RWPE1 (cell line): ENCODE data around the gene PCYOX1L.

ENCODE experiments used
- CTCF ChIA-PET: fragments of 350-600 bp; sonication (Branson Sonifier 250); formaldehyde crosslinking; extraction: SDS; loops from one replicate; lab custom pipeline; 2021; lab: Yijun Ruan, JAX
- POLR2A ChIA-PET: fragments of 400-600 bp; formaldehyde crosslinking; extraction: SDS; loops from one replicate; lab custom pipeline; 2020; ENCODE audit warnings: antibody characterized with exemption; ENCODE audit not compliant: low non-redundant PET; lab: Yijun Ruan, JAX
- DNase-seq: peaks from one replicate; pipeline ENCODE4 v3.0.0; 2012; ENCODE audit warnings: low spot score
- H3K27ac ChIP-seq: fragments of 450-650 bp; 2 replicates; pipeline ENCODE4 v1.5.1; 2017
- TF ChIP-seq, protein P1 (sequence below): fragments of 450-650 bp; conservative IDR thresholded peaks from 2 replicates; pipeline ENCODE4 v1.5.1; 2017; ENCODE audit warnings: low read depth, mild to moderate bottlenecking

PCYOX1L gene

DNA sequence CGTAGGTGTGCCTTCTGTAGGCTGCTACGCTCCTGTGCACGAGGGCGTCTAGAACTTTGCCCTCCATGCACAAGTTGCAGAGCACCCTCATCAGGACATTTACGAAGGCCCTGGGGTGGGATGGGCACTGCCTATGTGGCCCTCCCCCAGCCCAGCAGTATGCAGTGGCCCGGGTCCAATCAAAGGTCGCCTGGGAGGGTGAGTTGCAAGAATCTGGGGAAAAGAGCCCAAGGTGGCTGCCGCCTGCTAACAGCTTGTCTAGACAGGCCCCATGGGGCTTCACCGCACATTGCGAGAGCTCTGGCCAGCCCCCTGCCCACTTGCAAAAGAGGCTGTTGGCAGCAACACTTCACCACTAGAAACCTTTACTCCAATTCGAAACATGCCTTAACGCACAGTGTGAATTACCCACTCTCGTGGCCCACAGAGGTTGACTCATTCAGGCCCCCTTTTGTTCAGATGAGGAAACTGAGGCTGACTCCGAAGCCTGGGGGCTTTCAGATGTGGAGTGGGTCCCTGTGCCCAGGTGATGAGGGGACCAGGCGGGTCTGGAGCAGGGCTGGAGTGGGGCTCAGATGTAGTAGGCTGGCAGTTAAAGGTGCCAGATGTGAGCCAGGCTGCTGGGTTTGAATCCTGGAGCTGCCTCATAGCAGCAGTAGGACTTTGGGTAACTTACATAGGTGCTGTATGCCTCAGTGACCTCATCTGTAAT, 53.0 kb downstream of the PCYOX1L start:
- POLR2A ChIA-PET = no interaction called here
- TF ChIP-seq, protein P1, sequence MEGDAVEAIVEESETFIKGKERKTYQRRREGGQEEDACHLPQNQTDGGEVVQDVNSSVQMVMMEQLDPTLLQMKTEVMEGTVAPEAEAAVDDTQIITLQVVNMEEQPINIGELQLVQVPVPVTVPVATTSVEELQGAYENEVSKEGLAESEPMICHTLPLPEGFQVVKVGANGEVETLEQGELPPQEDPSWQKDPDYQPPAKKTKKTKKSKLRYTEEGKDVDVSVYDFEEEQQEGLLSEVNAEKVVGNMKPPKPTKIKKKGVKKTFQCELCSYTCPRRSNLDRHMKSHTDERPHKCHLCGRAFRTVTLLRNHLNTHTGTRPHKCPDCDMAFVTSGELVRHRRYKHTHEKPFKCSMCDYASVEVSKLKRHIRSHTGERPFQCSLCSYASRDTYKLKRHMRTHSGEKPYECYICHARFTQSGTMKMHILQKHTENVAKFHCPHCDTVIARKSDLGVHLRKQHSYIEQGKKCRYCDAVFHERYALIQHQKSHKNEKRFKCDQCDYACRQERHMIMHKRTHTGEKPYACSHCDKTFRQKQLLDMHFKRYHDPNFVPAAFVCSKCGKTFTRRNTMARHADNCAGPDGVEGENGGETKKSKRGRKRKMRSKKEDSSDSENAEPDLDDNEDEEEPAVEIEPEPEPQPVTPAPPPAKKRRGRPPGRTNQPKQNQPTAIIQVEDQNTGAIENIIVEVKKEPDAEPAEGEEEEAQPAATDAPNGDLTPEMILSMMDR = no peak

DNA sequence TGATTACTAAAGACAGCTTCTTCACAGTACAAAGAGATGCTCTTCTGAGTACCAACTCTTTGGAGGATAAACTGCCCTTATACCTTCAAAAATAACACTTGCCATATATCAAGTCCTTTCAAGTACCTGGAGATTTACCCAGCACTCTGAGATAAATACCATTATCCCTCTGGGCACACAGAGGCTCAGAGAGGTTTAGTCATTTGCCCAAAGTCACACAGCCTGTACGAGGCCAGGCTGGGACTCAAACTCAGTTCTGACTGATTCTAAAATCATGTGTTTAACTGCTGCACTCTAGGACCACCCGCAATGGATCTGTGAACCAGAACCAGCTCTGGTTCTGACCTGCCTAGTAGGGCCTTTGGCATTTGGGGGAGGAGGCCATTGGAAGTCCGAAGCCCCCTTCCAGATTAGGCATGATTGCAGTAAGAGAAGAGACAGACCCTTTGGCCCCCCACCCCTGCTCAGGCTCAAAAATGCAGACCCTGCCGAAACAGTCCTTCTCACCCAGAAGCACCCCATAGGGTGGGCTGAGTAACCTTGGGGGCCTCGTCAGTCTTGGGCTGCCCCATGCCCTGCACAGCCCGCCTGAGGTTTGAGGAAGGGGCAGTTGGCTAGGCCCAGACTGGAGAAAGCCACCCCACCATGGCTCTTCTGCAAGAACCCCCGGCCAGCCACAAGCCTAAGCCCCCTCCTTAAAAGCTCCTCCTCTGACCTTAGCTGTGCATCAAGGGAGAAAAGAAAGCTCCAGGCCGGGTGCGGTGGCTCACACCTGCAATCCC, 54.1 kb downstream of the PCYOX1L start:
- no peak overlapping the region for H3K27ac ChIP-seq

More for the DNA sequence above, 53.0 kb downstream of the PCYOX1L start:
- no peak for DNase-seq
- no peak overlapping the region for H3K27ac ChIP-seq
- CTCF ChIA-PET = no interaction called here

DNA sequence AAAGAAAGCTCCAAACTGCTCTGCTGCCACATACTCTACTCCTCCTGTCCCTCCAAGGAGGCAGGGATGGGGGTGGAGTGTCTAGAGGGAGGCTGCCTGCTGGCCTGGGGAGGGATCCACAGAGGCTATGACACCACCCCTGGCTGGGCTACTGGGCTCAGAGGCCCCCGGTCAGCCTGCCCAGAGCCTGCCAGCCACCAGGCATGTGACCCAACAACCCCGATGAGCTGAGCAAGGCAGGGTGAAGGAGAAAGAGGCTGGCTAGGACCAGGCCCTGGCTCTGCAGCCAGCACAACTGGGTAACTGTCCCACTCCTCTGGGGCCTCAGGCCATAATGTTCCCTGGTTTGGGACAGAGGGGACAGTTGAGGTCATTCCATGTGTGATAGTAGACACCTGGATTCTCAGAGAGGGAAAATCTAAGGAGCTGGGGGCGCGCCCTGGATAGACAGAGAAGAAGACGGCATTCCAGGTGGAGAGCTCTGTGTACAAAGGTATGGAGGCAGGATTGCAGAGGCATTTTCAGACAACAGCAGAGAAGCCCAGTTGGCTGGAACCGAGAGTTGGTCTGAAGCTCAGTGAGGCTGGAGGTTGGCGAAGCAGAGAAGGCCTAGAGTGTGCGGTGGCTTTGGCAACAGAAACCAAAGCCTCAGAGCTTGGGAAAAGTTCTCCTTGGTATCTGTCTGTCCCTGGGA, 55.1 kb downstream of the PCYOX1L start:
- H3K27ac ChIP-seq = no peak overlapping the region
- DNase-seq = no peak
- CTCF ChIA-PET = interaction anchor here (0.8 to 2.0 kb wide), 3 partner anchors 8 to 152 kb away, joined by 3 to 9 read pairs (median 4); no protein-coding TSS in a partner anchor
- TF ChIP-seq, protein P1 = no peak
- POLR2A ChIA-PET = no interaction called here

More for the DNA sequence above, 54.1 kb downstream of the PCYOX1L start:
- TF ChIP-seq, protein P1 = no peak
- CTCF ChIA-PET = interaction anchor here (2.0 kb wide), 1 partner anchor 22 kb away, joined by 9 read pairs; no protein-coding TSS in a partner anchor
- no peak for DNase-seq
- POLR2A ChIA-PET = no interaction called here

DNA sequence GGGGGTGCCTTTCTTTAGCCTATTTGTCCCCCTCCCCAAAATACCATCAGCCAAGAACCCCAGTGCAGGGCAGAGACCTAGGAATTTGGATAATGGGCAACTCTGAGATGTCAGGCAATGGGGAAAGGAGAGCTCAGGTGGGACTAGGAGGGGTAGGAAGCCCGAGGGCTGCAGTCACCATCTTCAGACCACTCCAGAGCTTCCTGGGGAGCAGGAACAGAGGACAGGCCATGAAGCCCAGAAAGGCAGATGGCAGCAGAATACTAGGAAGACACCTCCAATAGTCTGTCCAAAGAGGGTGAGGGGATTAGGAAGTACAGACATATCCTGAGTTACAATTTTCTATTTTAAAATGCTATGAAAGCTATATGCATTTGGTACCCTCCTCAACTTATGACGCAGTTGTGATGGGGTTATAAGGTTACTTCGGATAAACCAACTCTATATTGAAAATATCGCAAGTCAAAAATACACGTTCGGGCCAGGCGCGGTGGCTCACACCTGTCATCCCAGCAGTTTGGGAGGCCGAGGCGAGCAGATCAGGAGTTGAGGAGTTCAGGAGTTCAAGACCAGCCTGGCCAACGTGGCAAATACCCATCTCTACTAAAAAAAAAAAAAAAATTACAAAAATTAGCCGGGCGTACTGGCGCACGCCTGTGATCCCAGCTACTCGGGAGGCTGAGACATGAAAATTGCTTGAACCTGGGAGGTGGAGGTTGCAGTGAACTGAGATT, 55.8 kb downstream of the PCYOX1L start:
- ChIA-PET POLR2A (no interaction called here), CTCF (interaction anchor here (0.8 to 2.0 kb wide), 3 partner anchors 9 to 151 kb away, joined by 3 to 9 read pairs (median 4); no protein-coding TSS in a partner anchor)
- no peak overlapping the region for H3K27ac ChIP-seq
- TF ChIP-seq, protein P1 = no peak
- DNase-seq = no peak

DNA sequence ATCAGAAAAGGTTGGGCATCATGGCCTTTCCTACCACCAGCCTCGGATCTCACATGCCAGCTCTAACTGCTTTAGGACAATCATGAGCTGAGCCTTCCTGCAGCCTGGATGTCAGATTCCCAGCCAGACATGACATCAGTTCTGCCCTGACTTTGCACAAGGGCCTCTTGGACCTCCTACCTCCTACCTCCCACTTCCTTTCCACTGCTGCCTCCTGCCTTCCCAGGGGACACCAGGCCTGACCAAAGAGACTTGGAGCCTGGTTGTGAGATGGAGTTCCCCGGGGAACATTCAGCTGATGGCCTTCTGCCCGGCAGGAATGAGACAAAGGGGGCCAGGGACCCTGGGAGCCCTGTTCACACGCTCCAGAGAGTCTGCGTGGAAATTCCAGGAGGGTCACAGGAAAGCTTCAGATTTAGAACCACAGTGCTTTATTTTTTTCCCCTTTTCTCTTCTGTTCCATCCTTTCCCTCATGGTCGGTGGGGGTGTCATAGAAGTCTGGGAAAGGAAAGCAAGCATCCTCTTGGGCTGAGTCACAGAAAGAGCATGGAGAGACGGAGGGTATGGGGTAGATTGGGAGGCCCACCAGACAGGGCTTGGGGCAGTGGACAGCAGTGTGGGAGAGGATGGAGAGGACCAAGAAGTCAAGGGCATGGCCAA, 56.7 kb downstream of the PCYOX1L start:
- H3K27ac ChIP-seq = no peak overlapping the region
- ChIA-PET POLR2A (no interaction called here), CTCF (no interaction called here)

More for the DNA sequence above, 56.7 kb downstream of the PCYOX1L start:
- TF ChIP-seq, protein P1 = no peak
- DNase-seq = no peak
